ENCODE measurements around the gene RAF1.

DNA sequence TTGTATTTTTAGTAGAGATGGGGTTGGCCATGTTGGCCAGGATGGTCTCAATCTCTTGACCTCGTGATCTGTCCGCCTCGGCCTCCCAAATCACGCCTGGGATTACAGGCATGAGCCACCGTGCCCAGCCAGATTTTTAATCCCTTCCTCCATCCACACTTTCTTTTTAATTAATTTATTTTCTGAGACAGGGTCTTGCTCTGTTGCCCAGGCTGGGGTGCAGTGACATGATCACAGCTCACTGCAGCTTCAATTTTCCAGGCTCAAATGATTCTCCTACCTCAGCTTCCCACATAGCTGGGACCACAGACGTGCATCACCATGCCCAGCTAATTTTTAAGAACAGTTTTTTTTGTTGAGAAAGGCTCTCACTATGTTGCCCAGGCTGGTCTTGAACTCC, 43.6 kb downstream of the RAF1 start:
- TF ChIP-seq POLR2AphosphoS5 (IDR thresholded peaks at IDR 0.05; ENCODE audit: low read depth, low read length), result no peak
- TF ChIP-seq POLR2A (IDR thresholded peaks at IDR 0.05; ENCODE audit: low read depth, low read length), result no peak
- TF ChIP-seq TAF1 (IDR thresholded peaks at IDR 0.05; ENCODE audit: low read depth, low read length), result no peak

Measured in GM12891 (cell line).